H1 (cell line): ENCODE results near the gene RIN1. TPM values are rescaled to one million over a fixed set of nuclear protein-coding genes. Genes with fewer than 3 reads are reported as not detected.

Source experiments
- CTCF ChIA-PET: fragments of 300-600 bp; sonication (Branson Sonifier 250); formaldehyde crosslinking; loops from one replicate; lab custom pipeline; 2021; ENCODE audit not compliant: partially characterized antibody; lab: Charles Lee
- POLR2A ChIA-PET: fragments of 300-600 bp; sonication (Branson Sonifier 250); formaldehyde crosslinking; loops from one replicate; lab custom pipeline; 2021; ENCODE audit warnings: inconsistent platforms; ENCODE audit not compliant: partially characterized antibody; lab: Charles Lee
- DNase-seq, 2 experiments: peaks; one replicate each; pipeline versions ENCODE4 v3.0.0 to v3.0.0-alpha.2; 2010 to 2022; ENCODE audit warnings: low spot score in 2 of 2, low read depth in 1 of 2, mixed read lengths in 1 of 2
- FAIRE-seq: peaks from 2 replicates; lab custom pipeline; 2011; peaks lifted over from hg19 to GRCh38; lab: Jason Lieb, UNC
- H2AFZ ChIP-seq: 2 replicates; pipeline ENCODE4 v1.8.1; 2012; ENCODE audit warnings: low read length, inconsistent platforms
- H2AK5ac ChIP-seq: 2 replicates; pipeline ENCODE4 v1.6.1; 2013; ENCODE audit warnings: low read depth, low read length
- H2BK120ac ChIP-seq: replicated peaks from 2 replicates; pipeline ENCODE3; 2013; ENCODE audit warnings: low read depth, low read length, inconsistent platforms
- H2BK12ac ChIP-seq: 2 replicates; pipeline ENCODE4 v1.6.1; 2013; ENCODE audit warnings: low read depth, low read length
- H2BK15ac ChIP-seq: 2 replicates; pipeline ENCODE4 v1.6.1; 2013; ENCODE audit warnings: low read length
- H2BK20ac ChIP-seq: 2 replicates; pipeline ENCODE4 v1.6.1; 2013; ENCODE audit warnings: low read length
- H2BK5ac ChIP-seq: 2 replicates; pipeline ENCODE4 v1.6.1; 2013; ENCODE audit warnings: low read depth, low read length
- H3K14ac ChIP-seq: 2 replicates; pipeline ENCODE4 v1.6.1; 2013; ENCODE audit warnings: inconsistent platforms; ENCODE audit not compliant: insufficient read length
- H3K18ac ChIP-seq: 2 replicates; pipeline ENCODE4 v1.6.1; 2013; ENCODE audit warnings: low read length; ENCODE audit errors: extremely low read depth
- H3K23ac ChIP-seq: 2 replicates; pipeline ENCODE4 v1.6.1; 2013; ENCODE audit warnings: inconsistent platforms; ENCODE audit not compliant: insufficient read length
- H3K23me2 ChIP-seq: 2 replicates; pipeline ENCODE4 v1.6.1; 2013; ENCODE audit warnings: low read depth, low read length
- H3K27ac ChIP-seq: 2 replicates; pipeline ENCODE4 v1.6.1; 2011; ENCODE audit warnings: low read depth, low read length, inconsistent platforms
- H3K27me3 ChIP-seq, 4 experiments: replicated peaks in 1 of 4; 1 replicate in 1 of 4; 2 replicates in 3 of 4; pipeline versions ENCODE4 v1.6.1 to v1.8.1; 2011 to 2013; ENCODE audit warnings: low read length in 3 of 4, mild to moderate bottlenecking in 3 of 4, inconsistent platforms in 2 of 4, mixed read lengths in 2 of 4, moderate library complexity in 1 of 4; ENCODE audit not compliant: control insufficient read depth in 3 of 4, insufficient read depth in 3 of 4; ENCODE audit errors: extremely low read depth in 1 of 4
- H3K36me3 ChIP-seq, 4 experiments: 2 replicates each; pipeline versions ENCODE4 v1.6.1 to v1.8.1; 2011 to 2013; ENCODE audit warnings: mild to moderate bottlenecking in 4 of 4, low read length in 3 of 4, moderate library complexity in 2 of 4, control low read depth in 1 of 4, inconsistent platforms in 1 of 4; ENCODE audit not compliant: insufficient read depth in 4 of 4, control insufficient read depth in 2 of 4
- H3K4ac ChIP-seq: replicated peaks from 2 replicates; pipeline ENCODE3; 2013; ENCODE audit warnings: low read length, low read depth, mixed read lengths, inconsistent platforms; ENCODE audit not compliant: insufficient read length
- H3K4me1 ChIP-seq, 4 experiments: replicated peaks in 1 of 4; 1 replicate in 1 of 4; 2 replicates in 3 of 4; pipeline versions ENCODE4 v1.6.1 to v1.8.1; 2011 to 2013; ENCODE audit warnings: low read length in 3 of 4, inconsistent platforms in 2 of 4, mixed read lengths in 1 of 4; ENCODE audit not compliant: insufficient read depth in 4 of 4, control insufficient read depth in 3 of 4
- H3K4me2 ChIP-seq, 2 experiments: 2 replicates each; pipeline versions ENCODE4 v1.6.1 to v1.8.1; 2011 to 2013; ENCODE audit warnings: low read depth in 2 of 2, low read length in 2 of 2, control low read depth in 1 of 2, inconsistent platforms in 1 of 2, mild to moderate bottlenecking in 1 of 2; ENCODE audit not compliant: insufficient read depth in 1 of 2
- H3K4me3 ChIP-seq, 4 experiments: fragments of 200-600, 300-600 bp in 1 of 4; sonication (generic), shearing (Covaris generic), sonication (Bioruptor Twin) in 1 of 4; 2 replicates each; pipeline versions ENCODE4 v1.5.1 to v1.8.1; 2011 to 2016; ENCODE audit warnings: low read length in 4 of 4, low read depth in 3 of 4, control low read depth in 2 of 4, inconsistent platforms in 2 of 4, mild to moderate bottlenecking in 2 of 4, mixed read lengths in 1 of 4, moderate library complexity in 1 of 4; ENCODE audit not compliant: insufficient read depth in 2 of 4; ENCODE audit errors: extremely low read depth in 1 of 4
- H3K56ac ChIP-seq: replicated peaks from 2 replicates; pipeline ENCODE3; 2013; ENCODE audit warnings: low read depth, mild to moderate bottlenecking, mixed read lengths, low read length, inconsistent platforms; ENCODE audit not compliant: insufficient read length
- H3K79me1 ChIP-seq: 2 replicates; pipeline ENCODE4 v1.6.1; 2013; ENCODE audit warnings: low read depth, low read length, control low read depth
- H3K79me2 ChIP-seq, 2 experiments: 2 replicates each; pipeline versions ENCODE4 v1.6.1 to v1.8.1; 2012 to 2013; ENCODE audit warnings: low read length in 2 of 2, mild to moderate bottlenecking in 2 of 2, inconsistent platforms in 1 of 2; ENCODE audit not compliant: insufficient read depth in 2 of 2, control insufficient read depth in 1 of 2
- H3K9ac ChIP-seq, 4 experiments: replicated peaks in 1 of 4; 1 replicate in 1 of 4; 2 replicates in 3 of 4; pipeline versions ENCODE4 v1.6.1 to v1.8.1; 2011 to 2013; ENCODE audit warnings: low read depth in 3 of 4, low read length in 3 of 4, control low read depth in 2 of 4, mild to moderate bottlenecking in 2 of 4, moderate library complexity in 2 of 4, inconsistent platforms in 1 of 4; ENCODE audit errors: extremely low read depth in 1 of 4
- H3K9me3 ChIP-seq, 2 experiments: 2 replicates each; pipeline versions ENCODE4 v1.6.1 to v1.8.1; 2012 to 2013; ENCODE audit warnings: mild to moderate bottlenecking in 2 of 2, moderate library complexity in 2 of 2, control low read depth in 1 of 2, inconsistent platforms in 1 of 2, low read depth in 1 of 2, low read length in 1 of 2, mixed read lengths in 1 of 2; ENCODE audit not compliant: insufficient read depth in 2 of 2
- H4K20me1 ChIP-seq, 2 experiments: replicated peaks in 1 of 2; 2 replicates each; pipeline versions ENCODE3 to v1.8.1; 2011 to 2013; ENCODE audit warnings: inconsistent platforms in 2 of 2, low read length in 2 of 2, mild to moderate bottlenecking in 1 of 2; ENCODE audit not compliant: insufficient read depth in 2 of 2, control insufficient read depth in 1 of 2
- H4K5ac ChIP-seq: 2 replicates; pipeline ENCODE4 v1.6.1; 2013; ENCODE audit warnings: low read length, low read depth, mixed read lengths, inconsistent platforms; ENCODE audit not compliant: insufficient read length
- H4K8ac ChIP-seq: 2 replicates; pipeline ENCODE4 v1.8.0; 2013; ENCODE audit warnings: mild to moderate bottlenecking, moderate library complexity, low read length, inconsistent platforms; ENCODE audit not compliant: insufficient read depth; ENCODE audit errors: extremely low read depth
- H4K91ac ChIP-seq: replicated peaks from 2 replicates; pipeline ENCODE3; 2013; ENCODE audit warnings: low read length, mixed read lengths, inconsistent platforms; ENCODE audit not compliant: insufficient read length
- JUN ChIP-seq: IDR thresholded peaks from 2 replicates; pipeline ENCODE4 v1.6.1; 2011; ENCODE audit warnings: low read depth, mild to moderate bottlenecking, improper control_type of control experiment, low read length
- RAD21 ChIP-seq, 2 experiments: IDR thresholded peaks in 1 of 2; conservative IDR thresholded peaks in 1 of 2; 2 replicates each; pipeline ENCODE4 v1.6.1; 2011; ENCODE audit warnings: low read depth in 2 of 2, low read length in 2 of 2, improper control_type of control experiment in 1 of 2, inconsistent platforms in 1 of 2, mild to moderate bottlenecking in 1 of 2, moderate library complexity in 1 of 2
- WGBS, 2 experiments: shearing (Covaris generic) in 1 of 2; methylation state at CpG; one replicate each; pipeline versions ENCODE4 v1.1.6 to v1.1.7; 2013 to 2015; ENCODE audit warnings: low lambda C conversion rate in 2 of 2, mixed read lengths in 2 of 2, inconsistent platforms in 1 of 2, low coverage in 1 of 2, missing lambda C conversion rate in 1 of 2; ENCODE audit not compliant: insufficient replicate concordance in 2 of 2, insufficient coverage in 1 of 2, insufficient read length in 1 of 2; ENCODE audit errors: extremely low coverage in 1 of 2, missing lambda C conversion rate in 1 of 2; 5-methylcytosine and 5-hydroxymethylcytosine counted together
- polyA plus RNA-seq, 7 experiments: library from polyadenylated mRNA; depleted of rRNA in 3 of 7; stranded (reverse) in 5 of 7; unstranded in 2 of 7; fragments of >200 nt in 5 of 7; fragments of 200-250 nt in 2 of 7; gene quantifications; 1 replicate in 5 of 7; 2 replicates in 1 of 7; 4 replicates in 1 of 7; pipeline versions ENCODE4 v1.2.1 to v1.2.3, GENCODE V29; 2011 to 2013; ENCODE audit warnings: missing spikeins in 2 of 7, mixed read lengths in 2 of 7
- total RNA-seq: library from RNA; stranded (reverse); fragmentation: NEBNext Ultra II Directional; extraction: Animal tissue kit (Norgen Biotek cat#: 25700); gene quantifications from 2 replicates; pipeline ENCODE4 v1.2.1, GENCODE V29; 2021

The RIN1 gene
- total and polyA plus RNA-seq, 2 of the 8 experiments (the other 6 are each of a cell fraction or from before 2014, with no cell fraction given): 2.5 to 5.4 TPM

GRCh38 chr11:66330931-66331330 lies 5.3 kb downstream of the RIN1 start:
- no peak for DNase-seq
- Histone ChIP-seq H3K27me3 (peaks cover 0 to 7% (median 5%) of the 10 kb centered on the region in 4 experiments; a peak in 3 of 7 replicates), H3K9me3 (no peaks in the 10 kb centered on the region), H3K23me2 (no peaks in the 10 kb centered on the region; the same call in 1 of the 2 replicates), H3K56ac (no peak overlapping the region), H2BK15ac (no peak overlapping the region), H2BK120ac (no peak overlapping the region), H3K4me3 (no peak overlapping the region), H4K91ac (no peak overlapping the region), H2AK5ac (no peak overlapping the region), H3K14ac (no peak overlapping the region), H2BK20ac (no peak overlapping the region), H4K8ac (no peak overlapping the region), H4K20me1 (no peaks in the 10 kb centered on the region), H3K18ac (no peak overlapping the region), H3K79me2 (no peaks in the 10 kb centered on the region), H3K4ac (no peak overlapping the region), H3K79me1 (no peaks in the 10 kb centered on the region), H2BK12ac (no peak overlapping the region), H3K9ac (no peak overlapping the region), H3K4me1 (peaks cover 5 to 17% (median 10%) of the 10 kb centered on the region in 4 experiments; a peak in 6 of 7 replicates), H3K4me2 (no peak overlapping the region), H3K27ac (no peak overlapping the region), H2AFZ (no peak overlapping the region), H3K36me3 (no peaks in the 10 kb centered on the region), H4K5ac (no peak overlapping the region), H3K23ac (no peak overlapping the region)
- FAIRE-seq: no peak
- WGBS, 2 experiments: 87% methylated on average over 10 of the region's 10 CpGs; no CpG with 5 or more reads in 1 of the 2 experiments
- CTCF ChIA-PET: interaction anchor here (1.5 to 8.7 kb wide), 2 partner anchors 17 to 50 kb away, joined by 5 to 242 read pairs; partner anchors contain the start of gene CD248
- POLR2A ChIA-PET: interaction anchor here (0.6 to 8.5 kb wide), 7 partner anchors 9 to 41 kb away, joined by 3 to 61 read pairs (median 7); partner anchors contain the start of genes B4GAT1, BRMS1, CD248 and YIF1A
- TF ChIP-seq JUN: no peak
- 0 out of 4 replicates have a peak, but pooled peaks of 1 of the 2 experiments have one; percentile 11 for TF ChIP-seq RAD21 (IDR thresholded peaks at IDR 0.05 in 1 of 2, conservative IDR thresholded peaks at IDR 0.05 in 1 of 2; ENCODE audit: low read depth in 2 of 2, low read length in 2 of 2)
- TF ChIP-seq, all 59 proteins: peak for 1
- no peak overlapping the region for H2BK5ac ChIP-seq
